ENCODE data around the gene MIS18BP1.

GRCh38 chr14:45181806-45182205, 71.2 kb downstream of the MIS18BP1 start:
- no peak for TF ChIP-seq POLR2A (IDR thresholded peaks at IDR 0.05)
- TF ChIP-seq CTCF (IDR thresholded peaks at IDR 0.05) = no peak
